ENCODE results near the gene IGSF5. TPM values are rescaled to one million over a fixed set of nuclear protein-coding genes. Genes with fewer than 3 reads are reported as not detected.

The IGSF5 gene
- 1.7 and 3.5 TPM in 2 replicates for polyA plus RNA-seq

GRCh38 chr21:39744883-39745282 lies at the start of gene IGSF5:
Gene IGSF5 (plus strand): TSS chr21:39745183. CDS start chr21:39745510, 327 bp downstream.

Other genes starting within 250 kb of the IGSF5 start
- gene B3GALT5, start 132.2 kb upstream of the IGSF5 start, polyA plus RNA-seq: 0.11 TPM in 1 of 2 replicates, not detected in the other
- gene PCP4, start 122.3 kb downstream of the IGSF5 start, polyA plus RNA-seq: 32,123 and 40,137 TPM in 2 replicates